GM12878 (cell line): ENCODE results near the gene UBE2L6. TPM values are rescaled to one million over a fixed set of nuclear protein-coding genes. Genes with fewer than 3 reads are reported as not detected.

Experiments
- ATAC-seq: fragments of 200-7000 bp; cut with Tn5 transposase; 3 replicates; pipeline ENCODE4 v1.9.1; 2020; ENCODE audit warnings: mild to moderate bottlenecking, moderate library complexity
- BruUV-seq: library from RNA; stranded (reverse); fragments of 400-500 nt; replicated peaks from 2 replicates; lab custom pipeline; 2021; lab: Mats Ljungman, UMichigan
- CTCF ChIA-PET: fragments of 300-600 bp; sonication (Branson Sonifier 250); formaldehyde crosslinking; extraction: SDS; loops from one replicate; lab custom pipeline; 2021; ENCODE audit warnings: inconsistent platforms; lab: Yijun Ruan, JAX
- POLR2A ChIA-PET: fragments of 350-600 bp; formaldehyde crosslinking; extraction: SDS; loops from one replicate; lab custom pipeline; 2021; ENCODE audit warnings: inconsistent platforms; lab: Charles Lee
- RAD21 ChIA-PET: fragments of 300-600 bp; sonication (Branson Sonifier 250); formaldehyde crosslinking; loops from one replicate; lab custom pipeline; 2023; ENCODE audit warnings: antibody characterized with exemption; ENCODE audit not compliant: unreplicated experiment; lab: Charles Lee
- SMC1A ChIA-PET: fragments of 300-600 bp; sonication (Branson Sonifier 250); formaldehyde crosslinking; loops from one replicate; lab custom pipeline; 2023; ENCODE audit not compliant: unreplicated experiment, uncharacterized antibody; lab: Charles Lee
- DNase-seq: peaks from one replicate; pipeline ENCODE4 v3.0.0-alpha.2; 2011; ENCODE audit warnings: low read depth, low spot score
- FAIRE-seq: peaks from 3 replicates; lab custom pipeline; 2011; peaks lifted over from hg19 to GRCh38; lab: Jason Lieb, UNC
- H2AFZ ChIP-seq: 2 replicates; pipeline ENCODE4 v1.6.0; 2011; ENCODE audit warnings: low read depth, low read length, control low read depth; ENCODE audit not compliant: control insufficient read depth
- H3K27ac ChIP-seq: 2 replicates; pipeline ENCODE4 v1.5.1; 2011; ENCODE audit warnings: control low read depth; ENCODE audit not compliant: control insufficient read depth, insufficient read depth
- H3K27me3 ChIP-seq, 2 experiments: replicated peaks in 1 of 2; 2 replicates each; pipeline versions ENCODE4 v1.6.0 to v1.6.1; 2011; ENCODE audit warnings: low read length in 1 of 2; ENCODE audit not compliant: control insufficient read depth in 2 of 2, insufficient read depth in 2 of 2
- H3K36me3 ChIP-seq, 2 experiments: 2 replicates each; pipeline ENCODE4 v1.5.1; 2011; ENCODE audit warnings: low read length in 1 of 2; ENCODE audit not compliant: control insufficient read depth in 2 of 2, insufficient read depth in 2 of 2
- H3K4me1 ChIP-seq: 2 replicates; pipeline ENCODE4 v1.6.1; 2011; ENCODE audit warnings: mild to moderate bottlenecking, low read length, moderate library complexity, mixed read lengths; ENCODE audit not compliant: control insufficient read depth, insufficient read depth
- H3K4me2 ChIP-seq: 2 replicates; pipeline ENCODE4 v1.6.0; 2011; ENCODE audit warnings: control low read depth; ENCODE audit not compliant: control insufficient read depth, insufficient read depth
- H3K4me3 ChIP-seq: fragments of 200-600 bp; sonication (generic); 2 replicates; pipeline ENCODE4 v1.5.1; 2016
- H3K79me2 ChIP-seq: 2 replicates; pipeline ENCODE4 v1.6.0; 2011; ENCODE audit warnings: low read length; ENCODE audit not compliant: control insufficient read depth, insufficient read depth
- H3K9ac ChIP-seq: 2 replicates; pipeline ENCODE4 v1.8.0; 2011; ENCODE audit warnings: low read length, control low read depth, mixed read lengths; ENCODE audit not compliant: control insufficient read depth, insufficient read depth
- H3K9me3 ChIP-seq: replicated peaks from 3 replicates; pipeline ENCODE4 v1.5.1; 2011; ENCODE audit warnings: mild to moderate bottlenecking, low read length; ENCODE audit not compliant: control insufficient read depth, insufficient read depth
- H4K20me1 ChIP-seq: 2 replicates; pipeline ENCODE4 v1.6.0; 2011; ENCODE audit not compliant: control insufficient read depth, insufficient read depth
- HDGF ChIP-seq: fragments of 450-650 bp; IDR thresholded peaks from 2 replicates; pipeline ENCODE4 v1.6.1; 2016; ENCODE audit warnings: antibody characterized with exemption
- RAD21 ChIP-seq: IDR thresholded peaks from 2 replicates; pipeline ENCODE4 v1.6.1; 2011; ENCODE audit warnings: mild to moderate bottlenecking, low read depth, low read length, moderate library complexity; ENCODE audit not compliant: insufficient read depth
- WGBS: methylation state at CpG from one replicate; pipeline ENCODE4 v1.1.6; 2016; ENCODE audit warnings: low lambda C conversion rate; ENCODE audit not compliant: insufficient replicate concordance, insufficient coverage; ENCODE audit errors: missing lambda C conversion rate; 5-methylcytosine and 5-hydroxymethylcytosine counted together
- in situ Hi-C: fragments of 300-500 bp; cut with MboI; formaldehyde crosslinking; loops from 9 replicates; pipeline ENCODE4 v1.14.3; 2018; ENCODE audit warnings: mixed read lengths
- intact Hi-C: fragments of 100-400 bp; cut with micrococcal nuclease; formaldehyde crosslinking; loops from one replicate; pipeline ENCODE4 v1.14.2; 2022; ENCODE audit not compliant: unreplicated experiment
- polyA plus RNA-seq, 11 experiments: library from polyadenylated mRNA; depleted of rRNA in 4 of 11; unstranded in 6 of 11; stranded (reverse) in 5 of 11; fragments of >200 nt; fragmentation: Nextera tagmentation in 4 of 11; fragmentation: Illumina TruSeq in 1 of 11; extraction: Ambion mirVana in 4 of 11; extraction: Trizol in 1 of 11; gene quantifications; 1 replicate in 1 of 11; 2 replicates in 10 of 11; pipeline versions ENCODE4 v1.2.1 to v1.2.3, GENCODE V29; 2011 to 2016; ENCODE audit warnings: inconsistent platforms in 2 of 11, missing spikeins in 2 of 11, low read depth in 1 of 11
- total RNA-seq, 4 experiments: library from RNA; depleted of rRNA in 3 of 4; stranded (reverse); fragments of >200 nt in 3 of 4; fragmentation: Illumina TruSeq in 1 of 4; extraction: Trizol in 1 of 4; gene quantifications; 2 replicates each; pipeline versions ENCODE4 v1.2.1 to v1.2.3, GENCODE V29; 2013 to 2021
- TF ChIP-seq, protein P1 (sequence below): fragments of 450-650 bp; IDR thresholded peaks from 2 replicates; pipeline ENCODE4 v1.6.1; 2017; ENCODE audit warnings: mild to moderate bottlenecking, moderate library complexity
- TF ChIP-seq, protein P2 (sequence below): fragments of 450-650 bp; formaldehyde crosslinking; IDR thresholded peaks from 2 replicates; pipeline ENCODE4 v1.4.0; 2022; ENCODE audit warnings: mild to moderate bottlenecking, moderate library complexity
- TF ChIP-seq, protein P3 (sequence below): fragments of 450-650 bp; IDR thresholded peaks from 2 replicates; pipeline ENCODE4 v1.6.1; 2017; ENCODE audit warnings: borderline replicate concordance

The UBE2L6 gene
- total and polyA plus RNA-seq, 10 of the 15 experiments (the other 5 are each of a cell fraction or from before 2014, with no cell fraction given) = 114 to 295 (median 173) TPM

DNA sequence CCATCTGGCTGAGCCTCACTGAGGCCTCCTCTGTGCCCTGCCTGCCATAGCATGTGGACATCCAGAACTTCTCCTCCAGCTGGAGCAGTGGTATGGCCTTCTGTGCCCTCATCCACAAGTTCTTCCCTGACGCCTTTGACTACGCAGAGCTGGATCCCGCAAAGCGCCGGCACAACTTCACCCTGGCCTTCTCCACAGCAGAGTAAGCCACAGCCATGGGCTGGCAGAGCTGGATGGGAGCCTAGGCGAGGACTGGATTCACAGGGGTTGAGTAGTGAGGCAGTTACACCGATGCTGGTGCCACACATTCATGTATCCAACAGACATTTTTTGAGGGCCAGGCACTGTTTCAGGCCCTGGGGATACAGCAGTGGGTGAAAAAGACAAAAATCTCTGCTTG, 21.0 kb downstream of the UBE2L6 start:
- Histone ChIP-seq H3K79me2 (no peaks in the 10 kb centered on the region), H3K27me3 (no peaks in the 10 kb centered on the region), H3K4me2 (no peak overlapping the region)
- no peak for FAIRE-seq
- POLR2A ChIA-PET = interaction anchor here (0.6 to 1.2 kb wide), 2 partner anchors 19 to 96 kb away, joined by 3 to 6 read pairs; no protein-coding TSS in a partner anchor
- TF ChIP-seq, protein P1, sequence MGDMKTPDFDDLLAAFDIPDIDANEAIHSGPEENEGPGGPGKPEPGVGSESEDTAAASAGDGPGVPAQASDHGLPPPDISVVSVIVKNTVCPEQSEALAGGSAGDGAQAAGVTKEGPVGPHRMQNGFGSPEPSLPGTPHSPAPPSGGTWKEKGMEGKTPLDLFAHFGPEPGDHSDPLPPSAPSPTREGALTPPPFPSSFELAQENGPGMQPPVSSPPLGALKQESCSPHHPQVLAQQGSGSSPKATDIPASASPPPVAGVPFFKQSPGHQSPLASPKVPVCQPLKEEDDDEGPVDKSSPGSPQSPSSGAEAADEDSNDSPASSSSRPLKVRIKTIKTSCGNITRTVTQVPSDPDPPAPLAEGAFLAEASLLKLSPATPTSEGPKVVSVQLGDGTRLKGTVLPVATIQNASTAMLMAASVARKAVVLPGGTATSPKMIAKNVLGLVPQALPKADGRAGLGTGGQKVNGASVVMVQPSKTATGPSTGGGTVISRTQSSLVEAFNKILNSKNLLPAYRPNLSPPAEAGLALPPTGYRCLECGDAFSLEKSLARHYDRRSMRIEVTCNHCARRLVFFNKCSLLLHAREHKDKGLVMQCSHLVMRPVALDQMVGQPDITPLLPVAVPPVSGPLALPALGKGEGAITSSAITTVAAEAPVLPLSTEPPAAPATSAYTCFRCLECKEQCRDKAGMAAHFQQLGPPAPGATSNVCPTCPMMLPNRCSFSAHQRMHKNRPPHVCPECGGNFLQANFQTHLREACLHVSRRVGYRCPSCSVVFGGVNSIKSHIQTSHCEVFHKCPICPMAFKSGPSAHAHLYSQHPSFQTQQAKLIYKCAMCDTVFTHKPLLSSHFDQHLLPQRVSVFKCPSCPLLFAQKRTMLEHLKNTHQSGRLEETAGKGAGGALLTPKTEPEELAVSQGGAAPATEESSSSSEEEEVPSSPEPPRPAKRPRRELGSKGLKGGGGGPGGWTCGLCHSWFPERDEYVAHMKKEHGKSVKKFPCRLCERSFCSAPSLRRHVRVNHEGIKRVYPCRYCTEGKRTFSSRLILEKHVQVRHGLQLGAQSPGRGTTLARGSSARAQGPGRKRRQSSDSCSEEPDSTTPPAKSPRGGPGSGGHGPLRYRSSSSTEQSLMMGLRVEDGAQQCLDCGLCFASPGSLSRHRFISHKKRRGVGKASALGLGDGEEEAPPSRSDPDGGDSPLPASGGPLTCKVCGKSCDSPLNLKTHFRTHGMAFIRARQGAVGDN = no peak
- TF ChIP-seq, protein P2, sequence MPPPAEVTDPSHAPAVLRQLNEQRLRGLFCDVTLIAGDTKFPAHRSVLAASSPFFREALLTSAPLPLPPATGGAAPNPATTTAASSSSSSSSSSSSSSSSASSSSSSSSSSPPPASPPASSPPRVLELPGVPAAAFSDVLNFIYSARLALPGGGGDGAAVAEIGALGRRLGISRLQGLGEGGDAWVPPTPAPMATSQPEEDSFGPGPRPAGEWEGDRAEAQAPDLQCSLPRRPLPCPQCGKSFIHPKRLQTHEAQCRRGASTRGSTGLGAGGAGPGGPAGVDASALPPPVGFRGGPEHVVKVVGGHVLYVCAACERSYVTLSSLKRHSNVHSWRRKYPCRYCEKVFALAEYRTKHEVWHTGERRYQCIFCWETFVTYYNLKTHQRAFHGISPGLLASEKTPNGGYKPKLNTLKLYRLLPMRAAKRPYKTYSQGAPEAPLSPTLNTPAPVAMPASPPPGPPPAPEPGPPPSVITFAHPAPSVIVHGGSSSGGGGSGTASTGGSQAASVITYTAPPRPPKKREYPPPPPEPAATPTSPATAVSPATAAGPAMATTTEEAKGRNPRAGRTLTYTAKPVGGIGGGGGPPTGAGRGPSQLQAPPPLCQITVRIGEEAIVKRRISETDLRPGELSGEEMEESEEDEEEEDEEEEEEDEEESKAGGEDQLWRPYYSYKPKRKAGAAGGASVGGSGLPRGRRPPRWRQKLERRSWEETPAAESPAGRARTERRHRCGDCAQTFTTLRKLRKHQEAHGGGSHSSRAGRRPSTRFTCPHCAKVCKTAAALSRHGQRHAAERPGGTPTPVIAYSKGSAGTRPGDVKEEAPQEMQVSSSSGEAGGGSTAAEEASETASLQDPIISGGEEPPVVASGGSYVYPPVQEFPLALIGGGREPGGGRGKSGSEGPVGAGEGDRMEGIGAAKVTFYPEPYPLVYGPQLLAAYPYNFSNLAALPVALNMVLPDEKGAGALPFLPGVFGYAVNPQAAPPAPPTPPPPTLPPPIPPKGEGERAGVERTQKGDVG = no peak
- TF ChIP-seq RAD21 (no peak), HDGF (no peak)
- TF ChIP-seq, protein P3, sequence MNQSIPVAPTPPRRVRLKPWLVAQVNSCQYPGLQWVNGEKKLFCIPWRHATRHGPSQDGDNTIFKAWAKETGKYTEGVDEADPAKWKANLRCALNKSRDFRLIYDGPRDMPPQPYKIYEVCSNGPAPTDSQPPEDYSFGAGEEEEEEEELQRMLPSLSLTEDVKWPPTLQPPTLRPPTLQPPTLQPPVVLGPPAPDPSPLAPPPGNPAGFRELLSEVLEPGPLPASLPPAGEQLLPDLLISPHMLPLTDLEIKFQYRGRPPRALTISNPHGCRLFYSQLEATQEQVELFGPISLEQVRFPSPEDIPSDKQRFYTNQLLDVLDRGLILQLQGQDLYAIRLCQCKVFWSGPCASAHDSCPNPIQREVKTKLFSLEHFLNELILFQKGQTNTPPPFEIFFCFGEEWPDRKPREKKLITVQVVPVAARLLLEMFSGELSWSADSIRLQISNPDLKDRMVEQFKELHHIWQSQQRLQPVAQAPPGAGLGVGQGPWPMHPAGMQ = no peak
- TF ChIP-seq, all 136 proteins: peak for 0
- DNase-seq (no peak), ATAC-seq (no peak)
- ChIA-PET RAD21 (interaction anchor here (1.0 to 2.2 kb wide), 5 partner anchors 19 to 254 kb away, joined by 3 to 9 read pairs (median 5); partner anchors contain the start of gene UBE2L6), SMC1A (interaction anchor here (1.1 to 1.5 kb wide), 2 partner anchors 15 to 22 kb away, joined by 3 read pairs; no protein-coding TSS in a partner anchor), CTCF (interaction anchor here (0.8 to 2.9 kb wide), 6 partner anchors 15 to 95 kb away, joined by 4 to 18 read pairs (median 13); partner anchors contain the start of gene UBE2L6)
- Histone ChIP-seq H3K9me3 (no peaks in the 10 kb centered on the region), H3K4me1 (peaks cover 15% of the 10 kb centered on the region), H3K27ac (no peak overlapping the region), H3K9ac (no peak overlapping the region), H3K4me3 (no peak overlapping the region), H2AFZ (no peak overlapping the region), H3K36me3 (peaks cover 8 to 10% of the 10 kb centered on the region in 2 experiments), H4K20me1 (no peaks in the 10 kb centered on the region)
- no TSS peak for BruUV-seq
- intact Hi-C loops = no loop called here
- in situ Hi-C loops = no loop called here
- 97% methylated on average over 7 of the region's 7 CpGs for WGBS
